Osteoblast (primary cell): ENCODE measurements around the gene RNGTT. TPM values are rescaled to one million over a fixed set of nuclear protein-coding genes. Genes with fewer than 3 reads are reported as not detected.

Experiments
- DNase-seq: peaks from one replicate; pipeline ENCODE4 v3.0.0; 2011; ENCODE audit warnings: low spot score, mixed read lengths; ENCODE audit not compliant: insufficient read length; ENCODE audit errors: missing footprints
- H2AFZ ChIP-seq: 2 replicates; pipeline ENCODE4 v1.6.0; 2011; ENCODE audit warnings: mild to moderate bottlenecking, low read length
- H3K27ac ChIP-seq: 2 replicates; pipeline ENCODE4 v1.5.1; 2011; ENCODE audit warnings: mild to moderate bottlenecking, low read depth, low read length, moderate library complexity
- H3K27me3 ChIP-seq: 2 replicates; pipeline ENCODE4 v1.6.0; 2012; ENCODE audit warnings: mild to moderate bottlenecking, control low read depth, inconsistent platforms, low read length, moderate library complexity; ENCODE audit not compliant: insufficient read depth
- H3K36me3 ChIP-seq: 2 replicates; pipeline ENCODE4 v1.5.1; 2011; ENCODE audit warnings: mild to moderate bottlenecking, low read length, control low read depth, moderate library complexity; ENCODE audit not compliant: insufficient read depth
- H3K4me1 ChIP-seq: 2 replicates; pipeline ENCODE4 v1.5.1; 2011; ENCODE audit warnings: mild to moderate bottlenecking, low read length, control low read depth, moderate library complexity; ENCODE audit not compliant: insufficient read depth
- H3K4me2 ChIP-seq: 2 replicates; pipeline ENCODE4 v1.6.0; 2011; ENCODE audit warnings: mild to moderate bottlenecking, low read length; ENCODE audit not compliant: insufficient read depth
- H3K4me3 ChIP-seq: fragments of 200-600 bp; sonication (generic); 3 replicates; pipeline ENCODE4 v1.5.1; 2012; ENCODE audit warnings: mild to moderate bottlenecking, low read length, inconsistent platforms; ENCODE audit not compliant: insufficient read depth
- H3K79me2 ChIP-seq: 2 replicates; pipeline ENCODE4 v1.6.0; 2012; ENCODE audit warnings: mild to moderate bottlenecking, low read length, control low read depth, inconsistent platforms; ENCODE audit not compliant: insufficient read depth
- H3K9me3 ChIP-seq: 2 replicates; pipeline ENCODE4 v1.5.1; 2011; ENCODE audit warnings: low read depth, low read length, control low read depth
- H4K20me1 ChIP-seq: 2 replicates; pipeline ENCODE4 v1.6.0; 2012; ENCODE audit warnings: mild to moderate bottlenecking, low read length, control low read depth; ENCODE audit not compliant: insufficient read depth
- CTCF ChIP-seq: IDR thresholded peaks from 2 replicates; pipeline ENCODE4 v1.5.1; 2011; ENCODE audit warnings: mild to moderate bottlenecking, low read depth, low read length, moderate library complexity; ENCODE audit errors: extremely low read depth
- total RNA-seq: library from RNA; depleted of rRNA; stranded (reverse); fragments of >200 nt; gene quantifications from 2 replicates; pipeline ENCODE4 v1.2.3, GENCODE V29; 2012

RNGTT gene
- total RNA-seq, 1 donor = 19.2 TPM

- Histone ChIP-seq H3K4me1 (no peaks in the 10 kb centered on the region), H3K27me3 (no peaks in the 10 kb centered on the region), H3K9me3 (no peaks in the 10 kb centered on the region), H2AFZ (no peak overlapping the region), H3K79me2 (no peaks in the 10 kb centered on the region), H3K4me3 (no peak overlapping the region), H4K20me1 (no peaks in the 10 kb centered on the region), H3K4me2 (no peak overlapping the region), H3K36me3 (no peaks in the 10 kb centered on the region), H3K27ac (no peak overlapping the region)
- DNase-seq = no peak
- no peak for TF ChIP-seq CTCF
Measured at GRCh38 chr6:88574651-88575050, 388.8 kb downstream of the RNGTT start.

GRCh38 chr6:88574031-88574430 lies 389.4 kb downstream of the RNGTT start:
- Histone ChIP-seq H3K4me2 (no peak overlapping the region), H3K79me2 (no peaks in the 10 kb centered on the region), H4K20me1 (no peaks in the 10 kb centered on the region), H3K9me3 (no peaks in the 10 kb centered on the region), H2AFZ (no peak overlapping the region), H3K4me3 (no peak overlapping the region), H3K36me3 (no peaks in the 10 kb centered on the region), H3K27ac (no peak overlapping the region), H3K27me3 (no peaks in the 10 kb centered on the region), H3K4me1 (no peaks in the 10 kb centered on the region)
- no peak for DNase-seq
- no peak for TF ChIP-seq CTCF

GRCh38 chr6:88573561-88573960 lies 389.9 kb downstream of the RNGTT start:
- Histone ChIP-seq H3K27ac (no peak overlapping the region), H2AFZ (no peak overlapping the region), H3K27me3 (no peaks in the 10 kb centered on the region), H3K36me3 (no peaks in the 10 kb centered on the region), H3K4me3 (no peak overlapping the region), H4K20me1 (no peaks in the 10 kb centered on the region), H3K9me3 (no peaks in the 10 kb centered on the region), H3K4me1 (no peaks in the 10 kb centered on the region), H3K4me2 (no peak overlapping the region), H3K79me2 (no peaks in the 10 kb centered on the region)
- TF ChIP-seq CTCF = no peak
- no peak for DNase-seq

- H2AFZ ChIP-seq = no peak overlapping the region
- H3K4me1 ChIP-seq = no peaks in the 10 kb centered on the region
- H4K20me1 ChIP-seq = no peaks in the 10 kb centered on the region
- no peak overlapping the region for H3K4me2 ChIP-seq
- no peak for TF ChIP-seq CTCF
- no peaks in the 10 kb centered on the region for H3K36me3 ChIP-seq
- DNase-seq = no peak
- no peak overlapping the region for H3K4me3 ChIP-seq
- no peaks in the 10 kb centered on the region for H3K27me3 ChIP-seq
- H3K79me2 ChIP-seq = no peaks in the 10 kb centered on the region
- no peak overlapping the region for H3K27ac ChIP-seq
- H3K9me3 ChIP-seq = no peaks in the 10 kb centered on the region
Measured at GRCh38 chr6:88572449-88573139, 390.8 kb downstream of the RNGTT start.
